NT2/D1 (cell line): Measurements from ENCODE around the gene BDKRB1.

Source experiments
- DNase-seq: peaks from one replicate; pipeline ENCODE4 v3.0.0-alpha.2; 2011; ENCODE audit warnings: low read depth, low spot score
- H3K27me3 ChIP-seq: 2 replicates; pipeline ENCODE4 v1.6.0; 2011; ENCODE audit warnings: mild to moderate bottlenecking; ENCODE audit not compliant: insufficient read length, insufficient read depth
- H3K36me3 ChIP-seq: 2 replicates; pipeline ENCODE4 v1.6.1; 2011; ENCODE audit warnings: mild to moderate bottlenecking, low read length, mixed read lengths; ENCODE audit not compliant: insufficient read depth, insufficient read length
- H3K4me1 ChIP-seq: 2 replicates; pipeline ENCODE4 v1.5.1; 2011; ENCODE audit not compliant: insufficient read depth, insufficient read length
- H3K4me3 ChIP-seq: 2 replicates; pipeline ENCODE4 v1.5.1; 2011; ENCODE audit warnings: low read depth; ENCODE audit not compliant: insufficient read length
- H3K9ac ChIP-seq: 2 replicates; pipeline ENCODE4 v1.6.0; 2011; ENCODE audit warnings: low read depth; ENCODE audit not compliant: insufficient read length
- H3K9me3 ChIP-seq: 2 replicates; pipeline ENCODE4 v1.5.1; 2011; ENCODE audit warnings: mild to moderate bottlenecking, low read length; ENCODE audit not compliant: insufficient read depth
- SUZ12 ChIP-seq: IDR thresholded peaks from 2 replicates; pipeline ENCODE4 v1.6.1; 2011; ENCODE audit not compliant: insufficient read length, insufficient read depth; ENCODE audit errors: extremely low read depth
- YY1 ChIP-seq: IDR thresholded peaks from 2 replicates; pipeline ENCODE4 v1.6.1; 2011; ENCODE audit not compliant: insufficient read length, insufficient read depth
- ZNF274 ChIP-seq: IDR thresholded peaks from 2 replicates; pipeline ENCODE4 v1.6.1; 2011; ENCODE audit warnings: mild to moderate bottlenecking, low read depth, low read length

The BDKRB1 gene

DNA sequence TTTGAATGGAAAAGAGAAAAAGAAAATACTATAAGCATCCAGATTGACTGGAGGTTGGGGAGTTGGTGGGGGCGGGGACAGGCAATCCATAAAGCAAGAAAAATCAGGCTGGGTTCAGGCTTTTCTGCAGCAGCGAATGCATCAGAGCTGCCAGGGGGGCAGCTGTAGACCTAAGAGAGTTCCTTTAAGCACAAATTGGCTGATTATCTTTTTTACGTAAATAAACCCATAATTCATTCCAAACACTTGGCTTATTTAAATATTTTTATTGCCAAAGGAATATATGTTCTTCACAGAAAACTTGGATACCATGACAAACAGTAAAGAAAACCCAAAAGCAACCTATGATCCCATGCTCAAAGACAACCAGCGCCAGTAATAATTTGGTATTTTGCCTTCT lies 41.2 kb upstream of the BDKRB1 start:
- Histone ChIP-seq H3K27me3 (no peaks in the 10 kb centered on the region), H3K36me3 (no peaks in the 10 kb centered on the region), H3K9me3 (peaks cover 9% of the 10 kb centered on the region; the same call in 1 of the 2 replicates), H3K9ac (no peak overlapping the region), H3K4me3 (no peak overlapping the region), H3K4me1 (no peaks in the 10 kb centered on the region)
- no peak for DNase-seq
- TF ChIP-seq YY1, result no peak
- TF ChIP-seq ZNF274, result no peak

- no peak for DNase-seq
- Histone ChIP-seq H3K36me3 (no peaks in the 10 kb centered on the region), H3K9me3 (peaks cover 9% of the 10 kb centered on the region; the same call in 1 of the 2 replicates), H3K4me3 (no peak overlapping the region), H3K27me3 (no peaks in the 10 kb centered on the region), H3K4me1 (no peaks in the 10 kb centered on the region), H3K9ac (no peak overlapping the region)
- TF ChIP-seq YY1, result no peak
- TF ChIP-seq ZNF274, result no peak
- TF ChIP-seq SUZ12, result no peak
Measured at GRCh38 chr14:96215452-96216244, 40.4 kb upstream of the BDKRB1 start.

- no peak for DNase-seq
- Histone ChIP-seq H3K9me3 (peaks cover 9% of the 10 kb centered on the region; the same call in 1 of the 2 replicates), H3K27me3 (no peaks in the 10 kb centered on the region), H3K4me3 (no peak overlapping the region), H3K9ac (no peak overlapping the region), H3K36me3 (no peaks in the 10 kb centered on the region), H3K4me1 (no peaks in the 10 kb centered on the region)
- TF ChIP-seq SUZ12 (no peak), ZNF274 (no peak), YY1 (no peak)
Measured at GRCh38 chr14:96216627-96217026, 39.4 kb upstream of the BDKRB1 start.

DNA sequence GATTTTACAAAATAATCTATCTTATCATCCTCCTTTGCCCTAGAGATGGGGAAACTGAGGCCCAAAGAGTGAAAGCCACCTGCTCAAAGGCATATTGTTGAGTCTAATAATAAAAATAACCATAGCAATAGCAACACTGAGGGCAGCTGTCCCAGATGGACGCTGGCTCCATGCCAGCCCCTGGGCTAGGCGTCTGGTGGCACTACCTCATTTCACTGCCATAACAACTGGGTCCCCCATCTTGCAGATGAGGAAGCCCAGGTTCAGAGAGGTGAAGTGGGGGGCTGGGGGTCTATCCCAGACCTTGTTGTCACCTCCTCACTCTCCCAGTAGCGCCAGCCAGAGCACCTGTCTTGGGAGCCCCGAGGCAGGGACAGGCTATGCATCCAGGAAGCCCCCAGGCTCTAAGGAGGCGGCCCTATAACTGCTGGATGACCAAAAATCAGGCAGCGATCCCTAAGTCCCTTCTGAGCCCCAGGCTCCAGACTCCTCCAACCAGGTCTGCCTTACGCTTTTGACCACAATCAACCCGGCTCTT lies 38.6 kb upstream of the BDKRB1 start:
- H3K36me3 ChIP-seq, result no peaks in the 10 kb centered on the region
- H3K27me3 ChIP-seq, result no peaks in the 10 kb centered on the region
- DNase-seq, result no peak
- H3K9ac ChIP-seq, result no peak overlapping the region
- no peaks in the 10 kb centered on the region for H3K4me1 ChIP-seq
- TF ChIP-seq ZNF274 (no peak), YY1 (no peak), SUZ12 (no peak)
- H3K9me3 ChIP-seq, result peaks cover 2% of the 10 kb centered on the region; the same call in 1 of the 2 replicates
- H3K4me3 ChIP-seq, result no peak overlapping the region

DNA sequence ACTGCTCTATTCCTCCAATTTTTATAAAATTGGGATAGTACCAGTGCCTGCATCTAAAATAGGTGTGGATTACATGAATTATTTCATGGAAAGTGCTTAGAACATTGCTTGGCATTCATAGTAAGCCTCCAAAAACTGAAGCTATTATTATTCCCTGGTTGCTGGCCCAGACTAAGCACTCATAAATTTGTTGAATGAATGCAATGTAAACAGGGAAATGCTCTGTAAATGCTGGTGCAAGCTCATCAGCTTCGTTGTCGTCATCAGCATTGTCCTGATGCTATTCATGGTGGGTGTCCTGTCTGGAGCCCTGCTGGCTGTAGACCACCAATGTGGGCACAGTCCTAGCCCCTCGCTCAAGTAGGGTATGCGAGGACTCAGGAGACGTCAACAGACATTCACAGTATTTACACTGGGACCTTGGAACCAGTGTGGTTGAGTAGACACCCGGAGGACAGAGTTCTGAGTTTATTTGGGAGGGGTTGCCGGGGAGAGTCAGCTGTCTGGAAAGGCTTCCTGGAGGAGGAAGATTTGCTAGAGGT lies 34.8 kb upstream of the BDKRB1 start:
- no peak overlapping the region for H3K9ac ChIP-seq
- no peaks in the 10 kb centered on the region for H3K4me1 ChIP-seq
- no peaks in the 10 kb centered on the region for H3K36me3 ChIP-seq
- no peak for DNase-seq
- H3K4me3 ChIP-seq, result no peak overlapping the region
- no peak for TF ChIP-seq ZNF274
- TF ChIP-seq YY1, result no peak
- no peak for TF ChIP-seq SUZ12
- no peaks in the 10 kb centered on the region; the same call in 1 of the 2 replicates for H3K9me3 ChIP-seq
- no peaks in the 10 kb centered on the region for H3K27me3 ChIP-seq

- DNase-seq, result no peak
- TF ChIP-seq ZNF274, result no peak
- TF ChIP-seq SUZ12, result no peak
- no peak for TF ChIP-seq YY1
- Histone ChIP-seq H3K4me1 (no peaks in the 10 kb centered on the region), H3K27me3 (no peaks in the 10 kb centered on the region), H3K4me3 (no peak overlapping the region), H3K9ac (no peak overlapping the region), H3K9me3 (no peaks in the 10 kb centered on the region; the same call in 1 of the 2 replicates), H3K36me3 (no peaks in the 10 kb centered on the region)
Measured at GRCh38 chr14:96221841-96222240, 34.2 kb upstream of the BDKRB1 start.

- no peak for DNase-seq
- Histone ChIP-seq H3K4me3 (no peak overlapping the region), H3K4me1 (no peaks in the 10 kb centered on the region), H3K9me3 (no peaks in the 10 kb centered on the region; the same call in 1 of the 2 replicates), H3K27me3 (no peaks in the 10 kb centered on the region), H3K36me3 (no peaks in the 10 kb centered on the region), H3K9ac (no peak overlapping the region)
- TF ChIP-seq SUZ12 (no peak), ZNF274 (no peak), YY1 (no peak)
Measured at GRCh38 chr14:96224480-96225096, 31.4 kb upstream of the BDKRB1 start.
